Endodermal cell (in vitro differentiated cells): ENCODE measurements around the gene ABCC1. TPM values are rescaled to one million over a fixed set of nuclear protein-coding genes. Genes with fewer than 3 reads are reported as not detected.

ENCODE experiments used
- DNase-seq: peaks from one replicate; pipeline ENCODE4 v3.0.0-alpha.2; 2017
- H3K27ac ChIP-seq: 2 replicates; pipeline ENCODE4 v1.5.1; 2013; ENCODE audit warnings: mild to moderate bottlenecking, low read depth, low read length, moderate library complexity
- H3K27me3 ChIP-seq: 2 replicates; pipeline ENCODE4 v1.6.1; 2013; ENCODE audit warnings: mild to moderate bottlenecking, low read length, moderate library complexity; ENCODE audit not compliant: insufficient read depth, control insufficient read depth, poor library complexity, severe bottlenecking
- H3K36me3 ChIP-seq: 2 replicates; pipeline ENCODE4 v1.7.0; 2013; ENCODE audit warnings: mild to moderate bottlenecking, low read length, moderate library complexity; ENCODE audit not compliant: control insufficient read depth, insufficient read depth
- H3K4me1 ChIP-seq: one replicate; pipeline ENCODE4 v1.7.0; 2013; ENCODE audit warnings: low read length; ENCODE audit not compliant: control insufficient read depth, insufficient read depth
- H3K4me3 ChIP-seq: 2 replicates; pipeline ENCODE4 v1.5.1; 2013; ENCODE audit warnings: mild to moderate bottlenecking, low read length, moderate library complexity
- H3K9ac ChIP-seq: 2 replicates; pipeline ENCODE4 v1.6.1; 2013; ENCODE audit warnings: mild to moderate bottlenecking, low read length, moderate library complexity; ENCODE audit not compliant: poor library complexity, severe bottlenecking; ENCODE audit errors: extremely low read depth
- H3K9me3 ChIP-seq: 2 replicates; pipeline ENCODE4 v1.6.1; 2013; ENCODE audit warnings: mild to moderate bottlenecking, low read length, moderate library complexity; ENCODE audit not compliant: control insufficient read depth
- H3K27ac Mint-ChIP-seq: 2 replicates; pipeline ENCODE4 v1.8.0; 2020; ENCODE audit warnings: mixed read lengths
- H3K27me3 Mint-ChIP-seq: 2 replicates; pipeline ENCODE4 v1.8.0; 2021; ENCODE audit warnings: mild to moderate bottlenecking, mixed read lengths; ENCODE audit not compliant: insufficient read depth
- H3K36me3 Mint-ChIP-seq: 2 replicates; pipeline ENCODE4 v1.8.0; 2020; ENCODE audit warnings: low read depth, mixed read lengths
- H3K4me1 Mint-ChIP-seq: 2 replicates; pipeline ENCODE4 v1.8.0; 2020; ENCODE audit warnings: mixed read lengths
- H3K4me3 Mint-ChIP-seq: 2 replicates; pipeline ENCODE4 v1.8.0; 2020; ENCODE audit warnings: mild to moderate bottlenecking, moderate library complexity, mixed read lengths
- H3K9me3 Mint-ChIP-seq: 2 replicates; pipeline ENCODE4 v1.8.0; 2020; ENCODE audit warnings: mild to moderate bottlenecking, mixed read lengths
- CTCF ChIP-seq: fragments of 200-600 bp; sonication (generic); conservative IDR thresholded peaks from 2 replicates; pipeline ENCODE4 v1.5.0; 2021; ENCODE audit warnings: antibody characterized with exemption, mild to moderate bottlenecking
- WGBS, 2 experiments: methylation state at CpG; one replicate each; pipeline versions ENCODE4 v1.1.5 to v1.1.7; 2013; ENCODE audit warnings: missing lambda C conversion rate in 2 of 2, mixed read lengths in 1 of 2; ENCODE audit not compliant: insufficient coverage in 1 of 2, insufficient read length in 1 of 2; 5-methylcytosine and 5-hydroxymethylcytosine counted together
- total RNA-seq, 2 donors: library from RNA; stranded (reverse); fragmentation: NEBNext Ultra II Directional in 1 of 2; extraction: Animal tissue kit (Norgen Biotek cat#: 25700) in 1 of 2; gene quantifications; 2 replicates in 1 of 2; 3 replicates in 1 of 2; pipeline ENCODE4 v1.2.1, GENCODE V29; 2021

ABCC1 gene
- total RNA-seq, 2 donors from 2014 or later: 47.1 to 51.2 TPM

- peaks cover 64% of the 10 kb centered on the region for H3K36me3 Mint-ChIP-seq
- peak overlapping the region; percentile 78 for H3K27ac Mint-ChIP-seq
- Histone ChIP-seq H3K27ac (no peak overlapping the region), H3K9ac (no peak overlapping the region), H3K9me3 (peaks cover 5% of the 10 kb centered on the region), H3K27me3 (no peaks in the 10 kb centered on the region), H3K4me1 (no peaks in the 10 kb centered on the region), H3K4me3 (no peak overlapping the region), H3K36me3 (peaks cover 26% of the 10 kb centered on the region)
- peak; percentile 63 for DNase-seq
- peaks cover 4% of the 10 kb centered on the region for H3K9me3 Mint-ChIP-seq
- H3K27me3 Mint-ChIP-seq: no peaks in the 10 kb centered on the region
- no peak for TF ChIP-seq CTCF
- H3K4me1 Mint-ChIP-seq: peaks cover 7% of the 10 kb centered on the region
- no peak overlapping the region for H3K4me3 Mint-ChIP-seq
- 91 to 95% methylated on average over 4 to 6 of the region's 6 CpGs for WGBS, 2 experiments
These were observed 159.3 kb downstream of the ABCC1 start for GRCh38 chr16:16108759-16109158.

- Histone ChIP-seq H3K27ac (no peak overlapping the region), H3K9me3 (no peaks in the 10 kb centered on the region), H3K9ac (no peak overlapping the region), H3K4me3 (no peak overlapping the region), H3K4me1 (no peaks in the 10 kb centered on the region), H3K36me3 (peaks cover 21% of the 10 kb centered on the region), H3K27me3 (no peaks in the 10 kb centered on the region)
- WGBS, 2 experiments: 78 to 89% methylated on average over 7 to 8 of the region's 8 CpGs
- peak; percentile 71 for DNase-seq
- no peaks in the 10 kb centered on the region for H3K9me3 Mint-ChIP-seq
- H3K4me1 Mint-ChIP-seq: peaks cover 7% of the 10 kb centered on the region
- peaks cover 62% of the 10 kb centered on the region for H3K36me3 Mint-ChIP-seq
- H3K4me3 Mint-ChIP-seq: no peak overlapping the region
- no peaks in the 10 kb centered on the region for H3K27me3 Mint-ChIP-seq
- no peak for TF ChIP-seq CTCF
- H3K27ac Mint-ChIP-seq: peak overlapping the region; percentile 78
These were observed 160.2 kb downstream of the ABCC1 start for GRCh38 chr16:16109453-16110110.

- H3K36me3 ChIP-seq: peaks cover 21% of the 10 kb centered on the region
- Mint-ChIP-seq H3K27me3 (no peaks in the 10 kb centered on the region), H3K4me3 (no peak overlapping the region), H3K9me3 (no peaks in the 10 kb centered on the region), H3K27ac (no peak overlapping the region), H3K4me1 (peaks cover 7% of the 10 kb centered on the region), H3K36me3 (peaks cover 65% of the 10 kb centered on the region)
- no peaks in the 10 kb centered on the region for H3K9me3 ChIP-seq
- H3K27ac ChIP-seq: no peak overlapping the region
- no peaks in the 10 kb centered on the region for H3K4me1 ChIP-seq
- DNase-seq: no peak
- WGBS, 2 experiments: 95 to 96% methylated on average over 6 to 9 of the region's 9 CpGs
- no peak overlapping the region for H3K9ac ChIP-seq
- H3K4me3 ChIP-seq: no peak overlapping the region
- no peaks in the 10 kb centered on the region for H3K27me3 ChIP-seq
- no peak for TF ChIP-seq CTCF
These were observed 160.7 kb downstream of the ABCC1 start for GRCh38 chr16:16110111-16110490.
